Peyer's patch (tissue), 4 donors: ENCODE measurements around the gene CLTCL1.
"Not testable (repeated sequence)": the region's sequence is repeated elsewhere in the genome, so short reads cannot be mapped to it uniquely, and the experiment has no call there.

ENCODE experiments used
- POLR2A ChIP-seq, 2 donors: fragments of 450-650 bp; IDR thresholded peaks; one replicate each; pipeline ENCODE4 v1.5.1; 2017; ENCODE audit warnings: antibody characterized with exemption in 2 of 2, mild to moderate bottlenecking in 2 of 2, moderate library complexity in 2 of 2
- TF ChIP-seq, protein P1 (sequence below), 6 experiments: fragments of 450-650 bp in 4 of 6; fragments of 200-600 bp in 2 of 6; sonication (generic) in 1 of 6; IDR thresholded peaks; one replicate each; pipeline ENCODE4 v1.5.1; 2017 to 2019; ENCODE audit warnings: antibody characterized with exemption in 6 of 6, mild to moderate bottlenecking in 3 of 6, moderate library complexity in 1 of 6

DNA sequence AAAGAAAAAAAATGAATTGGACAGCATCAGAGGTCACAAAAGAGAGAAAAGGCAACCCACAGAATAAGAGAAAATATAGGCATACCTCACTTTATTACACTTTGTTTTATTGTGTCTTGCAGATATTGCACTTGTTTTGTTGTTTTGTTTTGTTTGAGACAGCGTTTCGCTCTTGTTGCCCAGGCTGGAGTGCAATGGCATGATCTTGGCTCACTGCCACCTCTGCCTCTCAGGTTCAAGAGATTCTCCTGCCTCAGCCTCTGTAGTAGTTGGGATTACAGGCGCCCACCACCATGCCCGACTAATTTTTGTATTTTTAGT is 32.6 kb downstream of the CLTCL1 start:
- TF ChIP-seq, protein P1, sequence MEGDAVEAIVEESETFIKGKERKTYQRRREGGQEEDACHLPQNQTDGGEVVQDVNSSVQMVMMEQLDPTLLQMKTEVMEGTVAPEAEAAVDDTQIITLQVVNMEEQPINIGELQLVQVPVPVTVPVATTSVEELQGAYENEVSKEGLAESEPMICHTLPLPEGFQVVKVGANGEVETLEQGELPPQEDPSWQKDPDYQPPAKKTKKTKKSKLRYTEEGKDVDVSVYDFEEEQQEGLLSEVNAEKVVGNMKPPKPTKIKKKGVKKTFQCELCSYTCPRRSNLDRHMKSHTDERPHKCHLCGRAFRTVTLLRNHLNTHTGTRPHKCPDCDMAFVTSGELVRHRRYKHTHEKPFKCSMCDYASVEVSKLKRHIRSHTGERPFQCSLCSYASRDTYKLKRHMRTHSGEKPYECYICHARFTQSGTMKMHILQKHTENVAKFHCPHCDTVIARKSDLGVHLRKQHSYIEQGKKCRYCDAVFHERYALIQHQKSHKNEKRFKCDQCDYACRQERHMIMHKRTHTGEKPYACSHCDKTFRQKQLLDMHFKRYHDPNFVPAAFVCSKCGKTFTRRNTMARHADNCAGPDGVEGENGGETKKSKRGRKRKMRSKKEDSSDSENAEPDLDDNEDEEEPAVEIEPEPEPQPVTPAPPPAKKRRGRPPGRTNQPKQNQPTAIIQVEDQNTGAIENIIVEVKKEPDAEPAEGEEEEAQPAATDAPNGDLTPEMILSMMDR (IDR thresholded peaks at IDR 0.05) = not testable (repeated sequence)
- not testable (repeated sequence) for TF ChIP-seq POLR2A (IDR thresholded peaks at IDR 0.05)
